MM.1S (cell line): ENCODE measurements around the gene SLC9B2.

Experiments used
- CTCF ChIP-seq: fragments of 300-600 bp; sonication (generic); IDR thresholded peaks from 2 replicates; pipeline ENCODE4 v1.5.1; 2016; ENCODE audit warnings: antibody characterized with exemption, low read length, mixed read lengths
- EZH2 ChIP-seq: fragments of 300-600 bp; sonication (generic); optimal IDR thresholded peaks from 2 replicates; pipeline ENCODE3; 2017; ENCODE audit warnings: low read depth, mild to moderate bottlenecking, antibody characterized with exemption, low read length, mixed read lengths

- TF ChIP-seq CTCF = no peak
- TF ChIP-seq EZH2 = no peak
Measured at GRCh38 chr4:103010804-103011203, 65.8 kb downstream of the SLC9B2 start.
